ENCODE results near the gene STX18.

- TF ChIP-seq POLR2A (IDR thresholded peaks at IDR 0.05; ENCODE audit: low read depth, low read length): no peak
- TF ChIP-seq SPI1 (IDR thresholded peaks at IDR 0.05; ENCODE audit: low read depth, low read length): no peak
- TF ChIP-seq POLR2AphosphoS5 (IDR thresholded peaks at IDR 0.05; ENCODE audit: low read depth, low read length): no peak
- TF ChIP-seq TAF1 (IDR thresholded peaks at IDR 0.05; ENCODE audit: low read depth, low read length): no peak
- TF ChIP-seq PAX5 (IDR thresholded peaks at IDR 0.05; ENCODE audit: insufficient read depth, low read length, severe bottlenecking): no peak
- no peak for TF ChIP-seq POU2F2 (IDR thresholded peaks at IDR 0.05; ENCODE audit: low read depth, low read length)
Measured at GRCh38 chr4:4394644-4395043, 147.2 kb downstream of the STX18 start.
